ENCODE results near the gene IL11.
"Not testable (repeated sequence)": the region's sequence is repeated elsewhere in the genome, so short reads cannot be mapped to it uniquely, and the experiment has no call there.

The IL11 gene

DNA sequence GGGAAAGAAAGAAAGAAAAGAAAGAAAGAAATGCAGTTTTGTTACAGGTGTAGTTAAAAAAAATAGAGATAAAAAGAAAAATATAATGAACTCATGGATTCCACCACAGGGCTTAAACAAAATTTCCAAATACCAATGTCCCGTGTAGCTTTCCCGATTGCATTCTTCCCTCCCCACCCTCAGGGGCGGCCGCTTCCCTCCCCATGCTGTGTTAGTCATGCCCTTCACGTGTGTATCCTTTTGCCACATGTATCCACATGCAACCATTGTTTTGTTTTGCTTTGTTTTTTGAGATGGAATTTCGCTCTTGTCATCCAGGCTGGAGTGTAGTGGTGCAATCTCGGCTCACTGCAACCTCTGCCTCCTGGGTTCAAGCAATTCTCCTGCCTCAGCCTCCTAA lies 34.2 kb downstream of the IL11 start:
- DNase-seq (ENCODE audit: low read depth in 2 of 2, low spot score in 1 of 2) = no peak

DNA sequence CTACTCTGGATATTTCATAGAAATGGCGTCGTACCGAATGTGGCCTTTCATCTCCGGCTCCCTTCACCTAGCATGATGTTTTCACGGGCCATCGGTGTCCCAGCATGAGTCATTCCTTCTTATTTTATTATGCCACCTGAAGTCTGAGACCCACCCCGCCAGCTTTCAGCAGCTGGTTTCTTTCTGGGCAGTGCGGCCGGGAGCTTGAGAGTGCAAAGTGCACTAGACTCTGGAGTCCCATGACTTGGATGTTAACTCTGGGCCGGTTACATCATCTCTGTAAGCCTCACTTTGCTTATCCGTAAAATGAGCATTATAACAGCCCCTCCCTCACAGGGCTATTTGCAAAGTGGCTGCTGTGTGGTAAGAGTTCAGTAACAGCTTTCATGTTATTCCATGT lies 36.4 kb downstream of the IL11 start:
- no peak for DNase-seq (ENCODE audit: low read depth in 2 of 2, low spot score in 1 of 2)

DNA sequence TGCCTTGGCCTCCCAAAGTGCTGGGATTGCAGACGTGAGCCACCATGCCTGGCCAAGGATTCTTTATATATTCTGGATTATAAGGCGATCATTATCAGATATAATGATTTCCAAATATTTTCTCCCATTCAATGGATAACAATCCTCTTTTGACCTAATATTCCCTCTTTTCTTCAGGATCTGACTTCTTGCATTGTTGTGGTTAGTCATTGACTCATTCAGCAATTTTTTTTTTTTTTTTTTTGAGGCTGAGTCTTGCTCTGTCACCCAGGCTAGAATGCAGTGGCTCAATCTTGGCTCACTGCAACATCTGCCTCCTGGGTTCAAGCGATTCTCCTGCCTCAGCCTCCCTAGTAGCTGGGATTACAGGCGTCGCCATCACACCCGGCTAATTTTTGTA lies 40.5 kb downstream of the IL11 start:
- DNase-seq (ENCODE audit: low read depth in 2 of 2, low spot score in 1 of 2) = not testable (repeated sequence)

DNA sequence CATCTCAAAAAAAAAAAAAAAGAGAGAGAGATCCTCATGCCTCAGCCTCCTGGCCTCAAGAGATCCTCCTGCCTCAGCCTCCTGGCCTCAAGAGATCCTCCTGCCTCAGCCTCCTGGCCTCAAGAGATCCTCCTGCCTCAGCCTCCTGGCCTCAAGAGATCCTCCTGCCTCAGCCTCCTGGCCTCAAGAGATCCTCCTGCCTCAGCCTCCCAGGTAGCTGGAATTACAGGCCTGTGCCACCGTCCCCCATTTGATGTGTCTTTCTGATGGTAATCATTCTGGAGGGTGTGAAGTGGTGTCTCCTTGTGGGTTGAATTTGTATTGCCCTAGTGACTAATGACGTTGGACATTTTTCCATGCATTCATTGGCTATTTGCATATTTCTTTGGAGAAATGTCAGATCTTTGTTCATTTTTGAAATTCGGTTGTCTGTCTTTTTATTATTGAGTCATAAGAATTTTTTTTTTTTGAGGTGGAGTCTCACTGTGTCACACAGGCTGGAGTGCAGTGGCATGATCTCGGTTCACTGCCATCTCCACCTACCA lies 41.4 kb downstream of the IL11 start:
- DNase-seq (ENCODE audit: low read depth in 2 of 2, low spot score in 1 of 2) = not testable (repeated sequence)

DNA sequence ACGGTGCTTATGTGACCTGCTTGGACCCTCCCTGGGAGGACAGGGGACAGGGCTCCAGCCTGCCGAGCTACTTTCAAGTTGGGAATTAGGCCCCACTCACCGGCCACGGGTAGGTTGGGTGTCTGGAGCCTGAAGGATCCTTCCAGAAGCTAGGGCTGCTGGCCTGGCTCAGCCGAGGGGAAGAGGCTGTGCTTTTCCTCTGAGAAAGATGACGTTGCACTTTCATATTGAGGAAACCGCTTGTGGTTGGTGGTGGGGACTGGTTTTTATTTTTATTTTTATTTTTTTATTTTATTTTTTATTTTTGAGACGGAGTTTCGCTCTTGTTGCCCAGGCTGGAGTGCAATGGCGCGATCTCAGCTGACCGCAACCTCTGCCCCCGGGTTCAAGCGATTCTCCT lies 45.1 kb downstream of the IL11 start, which contains the start of gene TMEM150B:
Gene TMEM150B, minus strand, starts transcription at position 170 of the 400 bp plus-strand sequence. CDS start 4,305 bp downstream, outside the sequence.
- no peak for DNase-seq (ENCODE audit: low read depth in 2 of 2, low spot score in 1 of 2)

DNA sequence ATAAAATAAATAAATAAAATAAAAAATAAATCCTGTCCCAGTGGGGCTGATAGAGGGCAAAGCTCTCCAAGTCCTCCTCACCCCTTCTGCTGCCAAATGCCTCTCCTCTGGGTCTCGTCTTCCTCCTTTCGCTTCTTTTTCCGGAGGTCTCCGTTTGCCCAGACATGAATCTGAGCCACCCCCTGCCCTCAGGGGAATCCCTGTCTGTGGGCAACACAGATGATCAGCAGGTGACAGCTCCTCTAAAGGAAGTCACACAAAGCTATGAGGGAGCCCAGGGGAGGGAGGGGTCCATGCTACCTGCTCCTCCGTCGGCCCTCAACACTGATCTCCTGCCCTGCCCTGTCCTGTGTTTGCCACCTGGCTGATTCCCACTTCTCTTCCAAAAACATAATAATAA lies 45.6 kb downstream of the IL11 start:
- no peak for DNase-seq (ENCODE audit: low read depth in 2 of 2, low spot score in 1 of 2)

DNA sequence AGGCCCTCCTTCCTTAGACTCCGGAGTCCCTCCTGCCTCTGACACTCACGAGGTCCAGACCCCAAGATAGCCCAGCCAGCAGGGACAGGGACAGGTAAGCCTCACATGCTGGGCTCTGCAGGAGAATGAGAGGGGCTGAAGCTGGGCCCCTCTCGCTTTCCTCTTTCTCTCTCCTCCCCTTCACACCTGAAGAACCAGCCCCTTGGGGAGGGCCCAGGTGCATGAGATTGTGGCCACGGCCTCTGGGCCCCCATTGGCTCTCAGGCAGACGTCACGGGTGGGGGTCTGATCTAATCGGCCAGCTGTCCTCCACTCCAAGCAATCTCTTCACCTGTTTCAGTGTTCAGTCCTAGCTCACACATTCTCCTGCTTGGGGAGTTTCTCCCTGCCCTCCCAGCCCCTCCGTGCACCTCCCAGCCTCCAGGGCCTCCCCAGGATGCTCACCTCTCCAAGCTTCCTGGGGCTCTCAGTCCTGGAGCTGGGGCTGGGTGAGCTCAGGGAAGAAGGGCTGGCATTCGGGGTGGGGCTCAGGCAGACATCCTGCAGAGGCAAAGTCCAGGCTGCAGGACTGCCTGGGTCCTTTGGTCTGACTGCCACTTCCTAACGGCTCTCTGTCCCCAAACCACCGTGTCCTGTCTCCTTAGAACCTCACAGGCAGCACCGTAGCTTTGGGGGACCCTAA lies 47.9 kb downstream of the IL11 start:
- DNase-seq (ENCODE audit: low read depth in 2 of 2, low spot score in 1 of 2) = no peak

DNA sequence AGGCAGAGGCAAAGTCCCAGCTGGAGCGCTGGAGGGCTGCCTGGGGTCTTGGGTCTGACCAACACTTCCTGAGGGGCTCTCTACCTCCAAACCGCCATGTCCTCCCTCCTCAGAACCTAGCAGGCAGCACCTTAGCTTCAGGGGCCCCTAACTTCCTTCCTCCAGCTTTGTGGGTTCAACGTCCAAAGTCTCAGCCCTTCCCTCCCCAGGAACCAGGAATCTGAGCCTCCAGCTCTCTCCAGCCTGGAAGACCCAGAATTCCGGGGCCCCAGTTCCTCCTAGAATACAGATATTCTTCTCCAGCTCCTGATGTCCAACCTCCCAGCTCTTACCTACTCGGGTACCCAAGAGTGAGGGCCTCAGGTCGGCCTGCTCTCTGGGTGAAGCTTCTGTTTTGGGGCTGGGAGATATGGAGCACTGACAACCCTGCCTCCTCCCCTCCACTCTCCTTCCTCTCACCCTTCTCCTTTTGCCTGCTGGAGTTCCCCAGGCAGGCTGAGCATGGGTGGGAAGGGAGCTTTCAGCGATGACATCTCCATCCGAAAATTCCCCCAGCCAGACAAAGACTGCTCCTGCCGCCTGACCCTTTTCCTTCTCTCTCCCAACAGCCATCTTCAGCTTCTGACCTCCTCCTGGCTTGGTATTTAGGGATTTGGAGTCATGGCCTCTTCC lies 48.7 kb downstream of the IL11 start:
- DNase-seq (ENCODE audit: low read depth in 2 of 2, low spot score in 1 of 2) = no peak

DNA sequence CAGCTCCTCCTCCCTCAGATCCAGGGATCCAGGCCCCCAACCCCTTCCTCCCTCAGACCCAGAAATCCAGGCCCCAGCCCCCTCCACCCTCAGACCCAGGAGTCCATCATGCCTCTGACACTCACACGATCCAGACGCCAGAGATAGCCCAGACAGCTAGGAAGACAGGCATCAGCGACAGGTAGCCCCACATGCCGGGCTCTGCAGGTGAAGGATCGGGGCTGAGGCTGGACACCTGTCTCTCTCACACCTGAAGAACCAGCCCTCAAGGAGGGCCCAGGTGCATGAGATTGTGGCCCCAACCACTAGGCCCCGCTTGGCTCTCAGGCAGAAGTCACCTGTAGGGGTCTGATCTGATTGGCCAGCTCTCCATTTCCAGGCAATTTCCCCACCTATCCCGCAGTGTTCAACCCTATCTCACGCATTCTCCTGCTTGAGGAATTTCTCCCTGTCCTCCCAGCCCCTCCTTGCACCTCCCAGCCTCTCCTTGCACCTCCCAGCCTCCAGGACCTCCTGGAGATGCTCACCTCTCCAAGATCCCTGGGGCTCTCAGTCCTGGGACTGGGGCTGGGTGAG lies 49.3 kb downstream of the IL11 start:
- no peak for DNase-seq (ENCODE audit: low read depth in 2 of 2, low spot score in 1 of 2)

DNA sequence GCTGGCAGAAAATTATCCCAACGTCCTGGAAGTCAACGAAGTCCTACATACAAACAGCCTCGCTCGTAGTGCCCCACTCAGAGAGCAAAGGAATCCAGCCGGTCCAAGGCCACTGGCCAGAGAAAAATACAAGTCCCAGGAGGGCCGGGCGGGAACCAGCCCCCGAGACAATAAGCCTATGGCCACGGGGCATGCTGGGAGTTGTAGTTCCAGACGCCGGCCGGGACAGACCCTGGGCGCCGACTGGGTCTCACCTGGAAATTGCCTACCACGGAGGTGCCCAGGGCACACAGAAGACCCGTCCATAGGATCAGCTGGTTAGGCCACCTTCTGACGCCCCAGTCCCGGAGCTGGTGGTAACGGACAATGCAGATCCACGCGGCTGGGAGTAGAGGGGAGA lies 50.5 kb downstream of the IL11 start:
- no peak for DNase-seq (ENCODE audit: low read depth in 2 of 2, low spot score in 1 of 2)

DNA sequence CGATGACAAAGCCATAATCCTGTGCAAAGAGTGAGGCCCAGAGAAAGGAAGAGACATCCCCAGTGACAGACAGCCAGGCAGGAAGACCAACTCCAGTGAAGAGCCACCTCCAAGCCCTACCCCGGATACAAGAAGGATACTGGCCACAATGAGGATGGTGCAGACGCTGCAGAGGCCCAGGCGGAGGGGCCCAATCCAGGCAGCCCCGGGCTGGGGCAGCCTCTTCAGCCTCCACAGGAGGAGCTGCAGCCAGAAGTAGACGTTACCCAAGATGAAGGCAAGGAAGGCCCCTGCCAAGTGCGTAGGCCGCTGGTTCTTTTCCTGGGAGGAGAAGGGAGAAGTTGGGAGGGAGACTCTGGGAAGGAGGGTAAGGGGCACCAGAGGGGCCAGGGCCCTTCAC lies 53.6 kb downstream of the IL11 start:
- DNase-seq (ENCODE audit: low read depth in 2 of 2, low spot score in 1 of 2) = no peak

DNA sequence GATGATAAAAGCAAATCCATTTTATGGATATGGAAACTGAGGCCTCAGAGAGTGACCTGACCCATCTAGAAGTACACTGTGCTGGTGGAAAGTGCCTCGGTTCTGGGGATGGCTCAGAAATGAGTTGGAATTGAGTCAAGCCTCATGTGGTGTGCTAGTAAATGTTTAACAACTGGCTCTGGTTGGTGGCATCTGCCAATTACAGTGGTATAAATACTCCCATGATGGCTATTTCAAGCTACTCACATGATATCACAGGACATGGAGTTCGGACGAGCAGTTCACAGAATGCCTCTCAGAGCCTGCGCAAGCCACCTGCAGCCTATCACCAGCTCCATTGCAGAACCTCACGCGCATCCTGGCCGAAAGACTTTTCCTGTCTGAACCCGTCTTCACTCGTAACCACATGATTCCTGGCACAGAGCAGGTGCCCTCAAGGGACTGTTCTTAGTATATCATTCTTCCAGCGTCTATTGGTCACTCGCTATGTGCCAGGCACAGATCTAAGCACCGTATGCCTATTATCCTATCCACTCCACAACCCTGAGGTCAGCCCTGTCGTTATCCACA lies 54.2 kb downstream of the IL11 start:
- DNase-seq (ENCODE audit: low read depth in 2 of 2, low spot score in 1 of 2) = no peak

DNA sequence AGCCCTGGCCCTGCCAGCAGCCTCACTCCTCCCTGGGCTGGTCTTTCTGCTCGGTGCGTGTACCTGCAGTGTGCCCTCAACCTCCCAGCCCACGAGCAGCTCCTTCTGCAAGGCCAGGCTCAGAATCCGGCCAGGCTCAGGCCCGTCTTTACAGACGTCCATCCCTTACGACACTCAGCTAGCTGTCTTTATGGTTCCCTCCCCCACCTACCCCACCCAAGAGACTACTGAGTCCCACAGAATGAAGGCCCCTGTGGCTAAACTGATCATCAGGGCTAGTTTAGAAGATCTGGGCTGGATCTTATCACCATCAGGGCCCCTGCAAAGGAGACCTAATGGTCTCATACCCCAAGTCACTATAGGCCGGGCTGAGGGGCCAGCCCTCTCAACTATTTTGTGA lies 55.9 kb downstream of the IL11 start:
- DNase-seq (ENCODE audit: low read depth in 2 of 2, low spot score in 1 of 2) = no peak
